NCI-H2227 treated with DMSO at 0.1 percent for 48 hours (cell line): ENCODE measurements around the gene ZNF92.
A peak's percentile ranks its signal among the peaks of the same experiment; 100 is the strongest.
"Not testable (repeated sequence)": the region's sequence is repeated elsewhere in the genome, so short reads cannot be mapped to it uniquely, and the experiment has no call there.

ENCODE experiments used
- DNase-seq: peaks from one replicate; lab custom pipeline; 2025; lab: John Stamatoyannopoulos, UW

The ZNF92 gene

DNA sequence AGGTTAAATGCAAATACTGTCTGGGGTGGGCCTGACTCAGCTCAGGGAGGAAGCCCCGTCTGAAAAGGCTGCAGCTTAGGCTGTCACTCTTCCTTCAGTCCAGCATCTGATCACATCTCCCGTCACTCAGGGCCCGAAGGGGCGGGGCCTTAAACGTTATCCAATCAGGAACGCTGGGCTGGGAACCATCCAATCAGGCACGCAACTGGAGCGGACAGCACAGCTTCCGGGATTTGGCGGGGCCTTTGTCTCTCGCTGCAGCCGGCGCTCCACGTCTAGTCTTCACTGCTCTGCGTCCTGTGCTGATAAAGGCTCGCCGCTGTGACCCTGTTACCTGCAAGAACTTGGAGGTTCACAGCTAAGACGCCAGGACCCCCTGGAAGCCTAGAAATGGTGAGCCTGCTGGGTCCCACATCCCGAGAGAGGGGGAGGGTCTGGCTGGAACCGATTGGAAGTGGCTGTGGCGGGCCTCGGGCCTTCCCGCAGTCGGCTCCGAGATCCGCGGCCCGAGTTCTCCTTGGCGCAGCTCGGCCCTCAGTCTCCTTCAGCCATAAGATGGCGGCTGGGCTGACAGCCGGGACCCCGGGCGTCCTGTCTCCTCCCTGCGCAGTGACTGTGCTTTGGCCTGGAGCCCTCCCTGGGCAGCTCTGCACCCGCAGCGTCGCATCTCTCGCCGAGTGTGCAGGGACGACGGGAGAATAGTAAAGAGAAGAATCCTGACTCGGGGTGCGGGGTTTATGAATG lies at the start of gene ZNF92:
Gene ZNF92, plus strand, starts transcription at position 248 of the 744 bp plus-strand sequence. Its CDS starts 143 bp downstream, at position 391.
- peak; percentile 96 for DNase-seq

DNA sequence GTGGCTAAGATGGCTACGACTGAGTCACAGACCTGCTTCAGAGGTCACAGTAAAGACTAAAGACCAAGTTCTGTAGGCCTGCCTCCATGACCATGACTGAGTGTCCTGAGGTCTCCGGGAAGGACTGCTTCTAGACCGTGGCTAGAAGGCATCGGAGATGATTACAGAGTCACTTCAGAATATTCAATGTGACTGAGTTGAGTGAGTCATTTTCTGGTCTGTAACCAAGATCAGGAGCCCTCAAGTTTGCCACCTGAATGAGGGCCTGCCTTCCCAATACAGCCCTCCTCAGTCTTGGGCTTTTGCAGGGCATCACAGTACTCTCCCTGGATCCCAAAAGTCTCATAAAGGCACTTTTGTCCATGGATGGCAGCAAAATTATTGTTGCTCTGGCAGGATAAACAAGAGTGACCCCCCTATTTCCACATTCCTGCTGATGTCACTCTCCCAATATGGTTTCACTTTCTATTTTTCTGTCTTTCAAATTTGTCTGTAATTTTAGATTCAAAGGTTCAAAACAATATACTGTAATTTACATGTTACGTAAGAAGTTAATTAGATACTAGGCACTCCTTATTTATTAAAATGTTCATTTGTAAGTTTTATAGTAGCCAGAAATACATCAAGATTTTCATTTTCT lies 47.7 kb upstream of the ZNF92 start:
- no peak for DNase-seq

DNA sequence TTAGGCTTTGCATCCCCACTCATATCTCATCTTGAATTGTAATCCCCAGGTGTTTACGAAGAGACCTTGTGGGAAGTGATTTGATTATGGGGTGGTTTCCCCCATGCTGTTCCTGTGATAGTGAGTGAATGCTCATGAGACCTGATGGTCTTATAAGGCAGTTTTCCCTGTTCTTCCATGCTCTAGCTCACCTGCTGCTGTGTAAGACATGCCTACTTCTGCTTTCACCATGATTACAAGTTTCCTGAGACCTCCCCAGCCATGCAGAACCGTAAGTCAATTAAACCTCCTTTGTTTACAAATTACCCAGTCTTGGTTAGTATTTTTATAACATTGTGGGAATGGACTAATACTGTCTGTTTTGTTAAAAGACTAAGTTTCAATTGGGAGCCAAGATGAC lies 35.3 kb upstream of the ZNF92 start:
- no peak for DNase-seq

DNA sequence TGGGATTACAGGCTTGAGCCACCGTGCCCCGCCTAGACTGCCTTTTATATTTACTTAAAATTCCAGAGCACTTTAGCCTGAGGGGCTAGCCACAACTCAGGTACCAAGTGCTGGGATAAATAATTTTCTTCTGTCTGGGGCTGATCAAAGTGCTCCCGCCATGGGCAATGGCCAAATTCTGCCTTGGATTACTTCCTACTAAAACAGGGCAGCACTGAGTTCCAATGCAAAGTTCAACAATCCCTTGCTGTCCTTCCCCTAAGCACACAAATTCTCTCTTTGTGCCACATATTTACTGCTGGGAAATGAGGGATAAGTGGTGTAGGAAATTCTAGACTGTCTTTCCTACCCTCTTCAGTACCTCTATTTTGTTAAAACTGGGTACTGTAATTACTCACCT lies 34.4 kb upstream of the ZNF92 start:
- DNase-seq: no peak

DNA sequence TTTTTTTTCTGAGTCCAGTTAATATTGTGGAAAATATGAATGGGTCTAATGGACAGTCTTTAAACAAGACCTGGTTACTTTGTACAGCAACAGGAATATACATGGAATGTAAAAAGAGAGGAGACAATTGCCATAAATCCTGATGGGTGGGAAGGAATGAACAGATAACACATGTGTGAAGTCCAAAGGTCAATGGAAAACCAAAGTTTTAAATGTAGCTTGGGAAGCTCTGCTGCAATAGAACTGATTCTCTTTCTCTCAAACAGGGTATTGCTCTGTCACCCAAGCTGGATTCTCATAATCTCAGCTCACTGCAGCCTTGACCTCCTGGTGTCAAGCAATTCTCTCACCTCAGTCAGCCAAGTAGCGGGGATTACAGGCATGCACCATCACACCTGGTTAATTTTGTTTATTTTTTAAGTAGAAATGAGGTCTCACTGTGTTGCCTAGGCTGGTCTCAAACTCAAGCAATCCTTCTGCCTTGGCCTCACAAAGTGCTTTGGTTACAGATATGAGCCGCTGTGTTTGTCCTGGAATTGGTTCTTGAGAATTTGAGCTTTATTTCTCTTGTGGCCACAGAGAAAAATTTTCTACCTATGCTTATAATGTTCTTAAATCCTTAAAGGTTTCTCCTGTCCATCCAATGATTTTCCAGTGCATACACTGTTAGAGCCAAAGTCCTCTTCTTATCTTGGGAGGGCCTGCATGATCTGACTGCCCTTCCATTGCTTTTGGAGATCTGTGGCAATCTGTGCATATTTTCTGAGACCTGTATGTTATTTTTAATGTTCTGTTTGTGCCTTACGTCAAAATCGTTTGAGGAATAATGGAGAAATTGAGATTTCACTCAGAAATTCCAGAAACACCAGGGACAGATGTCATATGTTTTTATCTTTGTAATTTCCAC lies 30.7 kb upstream of the ZNF92 start:
- no peak for DNase-seq

DNA sequence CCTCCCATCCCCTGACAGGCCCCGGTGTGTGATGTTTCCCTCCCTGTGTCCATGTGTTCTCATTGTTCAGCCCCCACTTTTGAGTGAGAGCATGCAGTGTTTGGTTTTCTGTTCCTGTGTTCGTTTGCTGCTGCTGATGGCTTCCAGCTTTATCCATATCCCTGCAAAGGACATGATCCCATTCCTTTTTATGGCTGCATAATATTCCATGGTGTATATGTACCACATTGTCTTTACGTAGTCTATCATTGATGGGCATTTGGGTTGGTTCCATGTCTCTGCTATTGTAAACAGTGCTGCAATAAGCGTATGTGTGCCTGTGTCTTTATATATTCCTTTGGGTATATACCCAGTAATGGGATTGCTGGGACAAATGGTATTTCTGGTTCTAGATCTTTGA lies 29.1 kb upstream of the ZNF92 start:
- DNase-seq: not testable (repeated sequence)

DNA sequence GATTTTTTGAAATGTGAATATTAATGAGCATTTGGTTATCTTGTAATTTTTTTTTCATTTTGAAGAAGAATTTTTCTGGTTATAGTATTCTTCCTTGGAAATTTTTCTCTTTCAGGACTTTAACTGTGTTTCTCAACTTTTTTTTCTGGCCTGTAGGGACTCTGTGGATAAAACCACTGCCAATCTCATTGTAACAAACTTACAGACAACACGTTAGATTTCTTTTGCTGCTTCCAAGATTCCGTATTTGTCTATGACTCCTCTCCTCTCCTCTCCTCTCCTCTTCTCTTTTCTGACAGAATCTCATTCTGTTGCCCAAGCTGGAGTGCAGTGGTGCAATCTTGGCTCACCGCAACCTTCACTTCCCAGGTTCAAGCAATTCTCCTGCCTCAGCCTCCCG lies 19.4 kb upstream of the ZNF92 start:
- DNase-seq: no peak

DNA sequence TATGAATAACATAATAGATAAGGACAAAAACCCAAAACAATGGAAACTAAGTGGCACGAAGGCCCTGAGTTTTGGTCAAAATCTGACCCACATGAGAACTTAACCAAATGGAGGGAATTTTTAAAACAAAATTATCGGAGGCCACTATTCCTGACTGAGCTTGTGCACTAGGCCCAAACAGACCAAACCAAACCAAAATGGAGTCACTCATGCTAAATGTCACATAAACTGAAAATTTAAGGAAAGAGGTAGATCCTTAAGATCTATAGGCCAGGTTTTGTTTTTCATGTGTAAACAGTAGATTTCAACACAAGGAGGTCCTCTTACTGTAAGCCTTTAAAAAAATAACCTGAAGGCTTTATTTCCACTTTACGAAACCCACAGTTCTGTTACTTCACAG lies 3.8 kb upstream of the ZNF92 start:
- DNase-seq: no peak

DNA sequence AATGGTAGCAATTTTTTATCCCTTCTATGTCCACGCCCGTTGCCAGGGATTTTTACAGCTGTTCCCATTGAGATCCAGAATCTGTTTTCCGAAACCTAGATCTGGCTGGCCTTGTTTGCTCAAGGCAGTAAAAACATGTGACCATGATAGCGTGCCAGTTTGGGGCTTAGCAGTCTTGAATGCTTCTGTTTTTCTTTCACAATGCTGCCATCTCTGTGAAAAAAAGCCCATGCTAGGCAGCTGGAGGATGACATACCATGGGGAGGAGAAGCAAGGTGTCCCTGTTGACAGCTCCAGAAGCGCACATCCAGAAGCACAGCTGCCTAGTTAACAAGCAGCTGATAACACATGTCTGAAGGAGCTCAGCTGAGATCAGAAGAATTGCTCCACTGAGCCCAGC lies 2.2 kb upstream of the ZNF92 start:
- DNase-seq: no peak

DNA sequence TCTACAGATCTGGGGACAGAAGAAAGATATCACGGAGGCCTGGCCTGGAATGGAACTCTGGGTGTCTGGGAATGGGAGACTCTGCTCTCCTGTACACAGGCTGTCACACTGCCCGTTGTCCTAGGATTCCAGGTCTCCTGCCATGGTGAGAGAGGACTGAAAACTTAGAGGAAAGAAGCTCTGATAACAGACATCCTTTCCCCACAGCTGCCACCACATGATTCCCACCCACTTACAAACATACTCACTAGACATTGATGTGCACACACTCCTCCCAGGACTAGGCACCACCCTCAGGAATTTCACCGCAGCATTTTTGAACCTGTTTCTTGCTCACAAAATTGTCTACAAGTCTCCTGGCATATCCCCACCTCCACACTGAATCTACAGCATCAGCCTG lies 5.7 kb downstream of the ZNF92 start:
- DNase-seq: no peak

DNA sequence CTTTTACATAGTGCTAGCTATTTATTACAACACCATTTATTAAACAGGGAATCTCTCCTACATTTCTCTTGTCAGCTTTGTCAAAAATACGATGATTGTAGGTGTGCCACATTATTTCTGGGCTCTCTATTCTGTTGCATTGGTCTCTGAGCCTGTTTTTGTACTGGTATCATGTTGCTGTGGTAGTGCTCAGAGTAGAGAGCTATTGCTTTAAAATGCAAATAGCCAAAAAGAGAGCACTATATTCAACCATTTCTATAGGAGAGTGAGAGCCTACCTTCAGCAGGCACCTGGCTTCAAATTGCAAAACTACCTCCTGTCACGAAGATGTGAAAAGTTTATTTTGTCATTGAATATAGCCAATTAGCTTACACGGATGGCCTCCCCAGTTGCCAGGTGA lies 8.1 kb downstream of the ZNF92 start:
- no peak for DNase-seq

DNA sequence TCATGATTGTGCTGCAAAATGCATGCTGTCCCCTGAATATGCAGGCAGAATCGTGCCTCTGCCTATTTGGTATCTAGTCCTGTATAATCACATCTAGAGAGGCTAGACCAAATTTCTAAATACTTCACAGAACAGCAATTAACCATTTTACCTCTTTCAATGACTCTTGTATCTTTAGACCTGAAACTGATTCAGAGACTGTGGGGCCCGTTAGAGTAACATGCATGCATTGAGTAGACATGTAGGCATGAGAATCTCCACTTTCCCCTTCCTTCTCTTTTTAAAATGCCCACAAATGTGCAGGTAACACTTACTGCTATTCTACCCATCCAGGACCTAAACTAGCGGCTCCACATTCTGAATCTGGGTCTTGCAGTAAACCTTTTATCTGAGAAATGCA lies 8.8 kb downstream of the ZNF92 start:
- no peak for DNase-seq

DNA sequence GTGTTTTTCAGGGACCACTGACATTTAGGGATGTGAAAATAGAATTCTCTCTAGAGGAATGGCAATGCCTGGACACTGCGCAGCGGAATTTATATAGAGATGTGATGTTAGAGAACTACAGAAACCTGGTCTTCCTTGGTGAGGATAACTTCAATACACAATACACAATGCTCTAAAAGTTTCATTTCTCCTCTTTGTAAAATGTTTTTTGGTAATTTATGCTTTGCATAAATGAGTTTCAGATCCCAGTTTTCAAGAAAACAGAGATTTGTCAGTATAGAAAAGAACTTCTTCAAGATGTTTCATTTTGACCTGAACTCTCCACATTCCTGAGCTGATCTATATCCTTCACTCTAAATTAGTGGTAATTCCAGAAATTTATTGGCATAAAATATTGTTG lies 14.2 kb downstream of the ZNF92 start:
- no peak for DNase-seq

DNA sequence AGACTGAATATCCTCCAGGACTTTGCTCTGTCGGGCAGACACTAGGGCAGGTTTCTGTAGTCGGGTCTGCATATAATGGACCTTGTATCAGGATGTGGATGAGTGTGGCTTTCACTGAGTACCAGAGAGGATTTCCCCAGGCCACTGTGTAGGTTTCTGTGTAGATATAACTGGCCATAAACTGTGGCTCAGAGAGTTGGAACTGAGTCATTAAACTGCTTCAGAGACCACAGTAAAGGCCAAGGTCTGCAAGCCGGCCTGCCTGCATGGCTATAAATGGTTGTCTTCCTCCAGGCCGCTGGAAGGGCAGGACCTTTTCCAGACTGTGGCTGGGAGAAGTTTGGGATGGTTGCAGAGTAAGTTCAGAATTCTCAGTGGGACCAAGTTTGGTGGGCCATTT lies 16.9 kb downstream of the ZNF92 start:
- DNase-seq: no peak

DNA sequence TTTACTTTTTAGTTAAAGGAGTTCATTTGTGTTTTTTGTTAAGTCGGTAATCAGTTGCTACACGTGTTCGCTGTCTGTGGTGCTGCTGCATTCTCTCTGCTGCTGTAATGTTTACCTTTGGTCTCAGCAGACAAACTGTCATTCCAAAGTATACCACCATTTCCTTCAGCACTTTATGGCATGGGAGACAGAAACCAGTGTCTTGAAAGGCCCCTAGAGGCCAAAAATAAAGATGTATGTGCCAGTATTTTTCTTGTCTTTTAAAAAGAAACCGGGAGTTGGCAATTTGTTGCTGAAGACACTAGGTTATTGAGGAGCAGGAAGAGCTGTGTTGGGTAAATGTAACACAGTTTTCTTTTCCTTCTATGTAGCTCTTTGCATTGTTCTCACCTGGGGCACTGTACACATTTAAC lies 24.1 kb downstream of the ZNF92 start:
- no peak for DNase-seq

DNA sequence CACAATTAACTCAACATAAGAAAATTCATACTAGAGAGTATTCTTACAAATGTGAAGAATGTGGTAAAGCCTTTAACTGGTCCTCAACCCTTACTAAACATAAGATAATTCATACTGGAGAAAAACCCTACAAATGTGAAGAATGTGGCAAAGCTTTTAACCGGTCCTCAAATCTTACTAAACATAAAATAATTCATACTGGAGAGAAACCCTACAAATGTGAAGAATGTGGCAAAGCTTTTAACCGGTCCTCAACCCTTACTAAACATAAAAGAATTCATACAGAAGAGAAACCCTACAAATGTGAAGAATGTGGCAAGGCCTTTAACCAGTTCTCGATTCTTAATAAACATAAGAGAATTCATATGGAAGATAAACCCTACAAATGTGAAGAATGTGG lies 25.0 kb downstream of the ZNF92 start:
- DNase-seq: not testable (repeated sequence)

DNA sequence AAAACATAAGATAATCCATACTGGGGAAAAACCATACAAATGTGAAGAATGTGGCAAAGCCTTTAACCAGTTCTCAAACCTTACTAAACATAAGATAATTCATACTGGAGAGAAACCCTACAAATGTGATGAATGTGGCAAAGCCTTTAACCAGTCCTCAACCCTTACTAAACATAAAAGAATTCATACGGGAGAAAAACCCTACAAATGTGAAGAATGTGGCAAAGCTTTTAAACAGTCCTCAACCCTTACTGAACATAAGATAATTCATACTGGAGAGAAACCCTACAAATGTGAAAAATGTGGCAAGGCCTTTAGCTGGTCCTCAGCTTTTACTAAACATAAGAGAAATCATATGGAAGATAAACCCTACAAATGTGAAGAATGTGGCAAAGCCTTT lies 25.4 kb downstream of the ZNF92 start:
- not testable (repeated sequence) for DNase-seq

DNA sequence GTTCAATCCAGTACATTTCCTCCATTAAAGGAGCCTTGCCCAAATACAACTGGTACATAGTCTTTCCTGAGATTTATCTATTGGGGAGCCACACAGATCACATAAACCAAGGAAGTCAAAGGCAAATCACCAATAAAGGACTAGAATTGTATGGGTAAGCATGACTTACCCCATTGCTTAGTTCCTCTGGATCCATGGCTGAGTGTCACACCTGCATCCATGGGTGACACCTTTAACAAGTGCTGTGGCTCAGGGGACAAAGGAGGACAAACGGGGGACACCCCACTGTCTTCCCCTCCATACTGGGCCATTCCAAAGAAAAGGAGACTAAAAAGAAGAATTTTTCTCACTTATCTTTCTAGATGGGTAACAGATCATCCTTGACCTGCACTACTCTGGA lies 30.4 kb downstream of the ZNF92 start:
- DNase-seq: no peak

DNA sequence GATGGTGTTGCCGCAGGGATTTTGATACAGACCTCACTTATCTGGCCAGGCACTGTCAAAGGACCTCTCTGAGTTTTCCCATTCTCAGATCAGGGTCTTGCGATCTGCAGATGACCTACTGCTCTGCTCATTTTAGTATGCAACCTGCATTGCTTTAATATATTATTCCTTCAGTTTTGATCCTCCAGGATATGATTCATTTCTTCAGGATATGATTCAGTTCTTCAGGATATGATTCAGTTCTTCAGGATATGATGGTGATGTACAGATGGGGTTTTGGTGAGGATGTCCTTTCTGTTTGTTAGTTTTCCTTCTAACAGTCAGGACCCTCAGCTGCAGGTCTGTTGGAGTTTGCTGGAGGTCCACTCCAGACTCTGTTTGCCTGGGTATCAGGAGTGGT lies 33.1 kb downstream of the ZNF92 start:
- DNase-seq: not testable (repeated sequence)

DNA sequence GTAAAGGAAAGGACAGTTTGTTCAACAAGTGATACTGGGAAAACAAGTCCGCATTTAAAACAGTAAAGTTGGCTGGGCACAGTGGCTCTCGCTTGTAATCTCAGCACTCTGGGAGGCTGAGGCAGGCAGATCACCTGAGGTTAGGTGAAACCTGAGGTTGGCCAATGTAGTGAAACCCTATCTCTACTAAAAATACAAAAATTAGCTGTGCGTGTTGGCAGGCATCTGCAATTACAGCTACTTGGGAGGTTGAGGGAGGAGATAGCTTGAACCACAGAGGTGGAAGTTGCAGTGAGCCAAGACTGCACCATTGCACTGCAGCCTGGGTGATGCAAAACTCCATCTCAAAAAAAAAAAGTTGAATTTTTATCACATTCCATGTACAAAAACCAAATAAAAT lies 35.7 kb downstream of the ZNF92 start:
- DNase-seq: no peak

DNA sequence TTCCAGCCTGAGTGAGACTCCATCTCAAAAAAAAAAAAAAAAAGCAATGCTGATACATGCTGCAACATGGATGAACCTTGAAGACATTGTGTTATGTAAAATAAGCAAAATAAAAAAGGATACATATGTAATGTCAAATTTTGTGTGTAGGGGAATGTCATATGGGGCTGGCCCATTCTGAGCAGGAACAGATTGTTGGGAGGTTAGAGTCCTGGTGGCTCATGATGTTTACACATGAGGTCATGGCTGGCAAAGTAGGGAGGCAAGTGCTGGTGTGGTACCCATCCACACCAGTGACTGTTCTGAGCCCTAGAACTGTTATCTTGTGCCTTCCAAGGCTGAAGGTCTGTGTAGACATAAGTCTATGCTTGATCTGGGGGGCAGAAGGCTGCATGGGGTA lies 37.6 kb downstream of the ZNF92 start:
- DNase-seq: no peak

DNA sequence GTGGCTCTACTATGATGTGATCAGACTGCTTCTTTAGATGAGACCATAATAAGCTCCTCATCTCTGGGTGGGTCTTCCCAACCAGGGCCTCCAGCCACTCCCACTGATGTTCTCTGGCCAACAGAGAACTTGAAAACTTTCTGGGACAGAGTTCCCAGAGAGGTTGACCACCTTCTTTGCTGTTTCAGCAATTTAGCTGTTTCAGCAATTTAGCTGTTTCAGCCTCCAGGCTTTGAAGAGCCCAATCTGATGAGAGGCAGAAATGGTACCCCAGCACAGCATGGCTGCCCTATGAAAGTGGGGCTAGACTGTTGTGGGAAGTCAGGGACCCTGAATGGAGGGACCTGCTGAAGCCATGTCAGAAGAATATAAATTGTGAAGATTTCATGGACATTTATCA lies 49.0 kb downstream of the ZNF92 start:
- no peak for DNase-seq

DNA sequence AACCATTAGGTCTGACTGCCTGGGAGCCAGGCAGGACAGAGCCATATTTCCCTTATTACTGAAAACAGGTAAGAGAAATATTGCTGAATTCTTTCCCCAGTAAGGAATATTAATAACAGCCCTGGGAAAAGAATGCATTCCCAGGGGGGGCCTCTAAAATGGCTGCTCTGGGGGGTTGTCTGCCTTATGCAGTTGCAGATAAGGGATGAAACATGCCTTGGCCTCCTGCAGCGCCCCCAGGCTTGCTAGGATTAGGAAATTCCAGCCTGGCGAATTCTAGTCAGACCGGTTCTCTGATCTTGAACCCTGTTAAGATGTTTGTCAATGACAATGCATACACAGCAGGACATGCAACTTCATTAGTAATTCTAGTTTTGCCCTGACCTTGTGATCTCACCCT lies 49.6 kb downstream of the ZNF92 start:
- DNase-seq: not testable (repeated sequence)
